Measurements from ENCODE around the gene ANKRD55. TPM values are rescaled to one million over a fixed set of nuclear protein-coding genes. Genes with fewer than 3 reads are reported as not detected.

Gene ANKRD55
- total and polyA plus RNA-seq, 2 of the 8 experiments (the other 6 are each of a cell fraction or from before 2014, with no cell fraction given), result not detected

DNA sequence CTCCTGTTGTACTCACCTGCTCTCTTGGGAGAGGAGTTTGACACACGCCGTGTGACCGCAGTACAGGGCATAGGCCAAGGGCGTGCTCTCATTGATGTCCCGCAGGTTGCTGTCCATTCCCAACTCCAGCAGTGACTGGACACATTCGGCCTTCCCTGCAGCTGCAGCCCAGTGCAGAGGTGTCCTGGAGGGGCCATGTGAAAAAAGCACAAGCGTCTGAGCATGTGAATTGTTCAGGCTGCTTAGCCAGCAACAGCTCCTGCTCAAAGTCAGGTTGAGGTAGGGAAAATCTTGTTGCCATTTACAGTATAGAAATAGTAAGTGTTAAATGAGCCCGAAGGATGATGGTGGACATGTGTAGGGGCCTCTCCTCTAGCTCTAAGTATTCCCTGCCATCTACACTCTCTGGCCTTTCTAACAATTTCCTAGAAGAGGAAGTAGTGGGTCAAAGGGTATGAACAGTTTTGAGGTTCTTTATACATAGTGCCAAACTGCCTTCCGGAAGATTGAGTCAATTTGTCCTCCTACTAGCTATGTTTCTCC lies 116.5 kb downstream of the ANKRD55 start:
- no peak overlapping the region for H2AK5ac ChIP-seq (ENCODE audit: low read depth, low read length)
- H2BK5ac ChIP-seq (ENCODE audit: low read depth, low read length), result no peak overlapping the region
- no peak overlapping the region for H3K56ac ChIP-seq (replicated peaks; ENCODE audit: insufficient read length, low read depth, low read length)
- no peak overlapping the region for H3K4me2 ChIP-seq (ENCODE audit: insufficient read depth in 1 of 2, low read depth in 2 of 2, low read length in 2 of 2)
- no peak overlapping the region for H3K23ac ChIP-seq (ENCODE audit: insufficient read length)
- no peak overlapping the region for H2AFZ ChIP-seq (ENCODE audit: low read length)
- H4K20me1 ChIP-seq (replicated peaks in 1 of 2; ENCODE audit: control insufficient read depth in 1 of 2, insufficient read depth in 2 of 2, low read length in 2 of 2), result no peaks in the 10 kb centered on the region
- no peaks in the 10 kb centered on the region for H3K27me3 ChIP-seq (replicated peaks in 1 of 4; ENCODE audit: control insufficient read depth in 3 of 4, extremely low read depth in 1 of 4, insufficient read depth in 3 of 4, low read length in 3 of 4)
- no peak overlapping the region for H2BK120ac ChIP-seq (replicated peaks; ENCODE audit: low read depth, low read length)
- H3K4me3 ChIP-seq (ENCODE audit: extremely low read depth in 1 of 4, insufficient read depth in 2 of 4, low read depth in 3 of 4, low read length in 4 of 4), result no peak overlapping the region
- no peak overlapping the region for H4K8ac ChIP-seq (ENCODE audit: extremely low read depth, insufficient read depth, low read length)
- no peak overlapping the region for H4K5ac ChIP-seq (ENCODE audit: insufficient read length, low read depth, low read length)
- no peak overlapping the region for H3K4ac ChIP-seq (replicated peaks; ENCODE audit: insufficient read length, low read depth, low read length)
- H3K9ac ChIP-seq (replicated peaks in 1 of 4; ENCODE audit: extremely low read depth in 1 of 4, low read depth in 3 of 4, low read length in 3 of 4), result no peak overlapping the region
- no peak overlapping the region for H3K27ac ChIP-seq (ENCODE audit: low read depth, low read length)
- H2BK20ac ChIP-seq (ENCODE audit: low read length), result no peak overlapping the region
- H3K14ac ChIP-seq (ENCODE audit: insufficient read length), result no peak overlapping the region
- DNase-seq (ENCODE audit: low read depth in 1 of 2, low spot score in 2 of 2) (no peak), FAIRE-seq (no peak)
- 94% methylated on average over 9 of the region's 9 CpGs; no CpG with 5 or more reads in 1 of the 2 experiments for WGBS, 2 experiments (ENCODE audit: extremely low coverage in 1 of 2, insufficient coverage in 1 of 2, insufficient read length in 1 of 2, insufficient replicate concordance in 2 of 2, low coverage in 1 of 2, low lambda C conversion rate in 2 of 2, missing lambda C conversion rate in 1 of 2)
- H3K79me2 ChIP-seq (ENCODE audit: control insufficient read depth in 1 of 2, insufficient read depth in 2 of 2, low read length in 2 of 2), result no peaks in the 10 kb centered on the region
- CTCF ChIA-PET (ENCODE audit: partially characterized antibody), result no interaction called here
- no peak overlapping the region for H2BK12ac ChIP-seq (ENCODE audit: low read depth, low read length)
- H3K4me1 ChIP-seq (replicated peaks in 1 of 4; ENCODE audit: control insufficient read depth in 3 of 4, insufficient read depth in 4 of 4, low read length in 3 of 4), result no peaks in the 10 kb centered on the region
- POLR2A ChIA-PET (ENCODE audit: partially characterized antibody), result no interaction called here
- no peak overlapping the region for H2BK15ac ChIP-seq (ENCODE audit: low read length)
- H3K9me3 ChIP-seq (ENCODE audit: insufficient read depth in 2 of 2, low read depth in 1 of 2, low read length in 1 of 2), result peaks cover 0 to 3% of the 10 kb centered on the region in 2 experiments; a peak in 1 of 4 replicates
- no peak overlapping the region for H4K91ac ChIP-seq (replicated peaks; ENCODE audit: insufficient read length, low read length)
- H3K79me1 ChIP-seq (ENCODE audit: low read depth, low read length), result no peaks in the 10 kb centered on the region
- no peak overlapping the region for H3K18ac ChIP-seq (ENCODE audit: extremely low read depth, low read length)
- H3K23me2 ChIP-seq (ENCODE audit: low read depth, low read length), result no peaks in the 10 kb centered on the region
- no peaks in the 10 kb centered on the region for H3K36me3 ChIP-seq (ENCODE audit: control insufficient read depth in 2 of 4, insufficient read depth in 4 of 4, low read length in 3 of 4)
- TF ChIP-seq KDM1A (IDR thresholded peaks at IDR 0.05; ENCODE audit: borderline replicate concordance, low read length) (no peak), SUZ12 (IDR thresholded peaks at IDR 0.05; ENCODE audit: low read length) (no peak), CBX8 (IDR thresholded peaks at IDR 0.05; ENCODE audit: borderline replicate concordance, low read depth, low read length) (no peak), SRF (IDR thresholded peaks at IDR 0.05; ENCODE audit: low read depth, low read length) (no peak), FOSL1 (IDR thresholded peaks at IDR 0.05; ENCODE audit: insufficient read depth, low read depth, low read length) (no peak), TCF12 (IDR thresholded peaks at IDR 0.05; ENCODE audit: low read depth, low read length) (no peak), SIRT6 (IDR thresholded peaks at IDR 0.05; ENCODE audit: low read length) (no peak), CHD1 (IDR thresholded peaks at IDR 0.05; ENCODE audit: low read depth, low read length) (no peak), EZH2 (IDR thresholded peaks at IDR 0.05; ENCODE audit: low read depth, low read length, severe bottlenecking) (no peak), RBBP5 (IDR thresholded peaks at IDR 0.05; ENCODE audit: borderline replicate concordance, low read depth, low read length) (no peak), SP4 (IDR thresholded peaks at IDR 0.05; ENCODE audit: low read length) (no peak), TAF7 (optimal IDR thresholded peaks at IDR 0.05; ENCODE audit: borderline replicate concordance, low read depth, low read length) (no peak), TAF1 (IDR thresholded peaks at IDR 0.05; ENCODE audit: low read depth, low read length) (no peak)
- TF ChIP-seq, protein P1, sequence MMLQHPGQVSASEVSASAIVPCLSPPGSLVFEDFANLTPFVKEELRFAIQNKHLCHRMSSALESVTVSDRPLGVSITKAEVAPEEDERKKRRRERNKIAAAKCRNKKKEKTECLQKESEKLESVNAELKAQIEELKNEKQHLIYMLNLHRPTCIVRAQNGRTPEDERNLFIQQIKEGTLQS (IDR thresholded peaks at IDR 0.05; ENCODE audit: insufficient read depth, low read depth, low read length), result no peak
